Measurements from ENCODE around the gene ARHGAP10. TPM values are rescaled to one million over a fixed set of nuclear protein-coding genes. Genes with fewer than 3 reads are reported as not detected.

The ARHGAP10 gene
- total RNA-seq, 1 donor from 2014 or later, result 71.0 TPM

DNA sequence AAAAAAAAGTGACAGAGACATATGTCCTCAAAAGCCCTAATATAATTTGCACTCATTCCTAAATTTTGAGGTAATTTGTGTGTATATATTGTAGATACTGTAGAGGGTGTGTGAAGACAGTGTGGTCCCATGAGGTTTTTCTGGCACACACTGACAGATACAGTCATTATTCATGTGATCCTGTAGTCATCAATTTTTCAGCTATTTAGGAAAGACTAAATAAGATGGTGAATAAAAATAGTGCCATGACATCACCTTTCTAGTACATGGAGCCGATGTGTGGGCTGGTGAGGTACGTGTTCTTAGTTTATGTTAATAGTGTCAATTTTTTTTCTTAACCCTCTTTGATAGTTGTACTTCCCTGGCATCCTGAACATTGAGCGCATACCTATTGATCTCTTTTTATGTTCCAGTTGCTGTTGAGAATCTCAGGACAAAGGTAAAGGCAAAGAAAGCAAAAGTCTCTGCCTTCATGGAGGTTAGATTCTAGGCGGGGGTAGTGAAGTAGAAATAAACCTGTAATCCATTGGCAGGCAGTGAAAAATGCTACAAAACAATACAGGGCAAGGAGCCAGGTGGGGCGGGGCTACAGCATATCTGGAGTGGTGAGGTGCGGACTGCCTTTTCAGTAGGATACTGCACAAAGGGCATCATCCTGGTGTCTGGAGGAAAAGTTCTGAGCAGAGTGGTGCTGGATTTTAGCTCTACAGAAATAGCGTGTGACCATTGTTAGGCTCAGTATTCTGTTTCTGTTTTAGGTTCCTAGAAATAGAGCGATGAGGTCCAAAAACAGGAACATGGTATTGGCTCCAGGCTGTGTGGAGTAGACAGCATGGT is 93.8 kb downstream of the ARHGAP10 start:
- DNase-seq (ENCODE audit: low spot score), result no peak

DNA sequence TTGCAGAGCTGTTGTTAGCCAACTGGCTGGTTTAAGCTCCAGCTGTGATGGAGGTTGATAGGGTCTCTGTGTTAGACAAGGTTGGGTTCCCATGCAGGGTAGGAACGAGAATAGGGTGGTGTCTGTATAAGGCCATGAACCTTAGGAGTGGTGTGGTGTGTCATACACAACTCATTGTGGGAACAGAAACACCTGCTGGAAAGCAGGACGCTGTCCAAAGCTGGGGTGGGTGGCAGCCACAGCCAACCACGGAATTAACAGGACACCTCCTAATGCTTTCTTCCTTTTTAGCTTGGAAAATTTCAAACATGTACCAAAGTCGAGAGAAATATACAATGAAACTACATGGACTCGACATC is 94.4 kb downstream of the ARHGAP10 start:
- DNase-seq (ENCODE audit: low spot score), result no peak

DNA sequence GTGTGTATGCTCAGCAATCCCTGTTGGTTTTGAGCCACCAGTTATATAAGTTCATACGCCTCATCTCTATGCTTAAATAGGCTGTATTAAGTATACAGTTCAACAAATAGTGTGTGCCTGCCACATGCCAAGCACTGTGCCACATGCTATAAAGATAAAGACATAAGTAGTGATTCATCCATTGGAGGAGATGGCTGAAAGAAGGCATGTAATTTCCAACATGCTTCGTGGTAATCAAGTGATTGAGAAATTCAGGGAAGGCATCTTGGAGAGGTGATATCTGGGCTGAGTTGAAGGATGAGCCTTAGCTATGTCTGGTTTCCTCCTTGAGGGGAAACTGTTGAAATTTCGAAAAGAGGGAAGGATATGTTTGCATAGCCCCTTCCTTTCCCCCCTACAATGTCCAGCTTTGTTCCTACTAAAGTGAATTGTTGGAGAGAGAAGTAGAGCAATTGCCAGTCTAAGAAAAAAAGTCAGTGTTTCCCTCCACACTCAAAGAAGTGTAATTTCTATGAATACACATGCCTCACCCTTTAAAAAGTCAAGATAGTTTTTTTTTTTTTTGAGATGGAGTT is 96.5 kb downstream of the ARHGAP10 start:
- DNase-seq (ENCODE audit: low spot score), result peak; percentile 78

DNA sequence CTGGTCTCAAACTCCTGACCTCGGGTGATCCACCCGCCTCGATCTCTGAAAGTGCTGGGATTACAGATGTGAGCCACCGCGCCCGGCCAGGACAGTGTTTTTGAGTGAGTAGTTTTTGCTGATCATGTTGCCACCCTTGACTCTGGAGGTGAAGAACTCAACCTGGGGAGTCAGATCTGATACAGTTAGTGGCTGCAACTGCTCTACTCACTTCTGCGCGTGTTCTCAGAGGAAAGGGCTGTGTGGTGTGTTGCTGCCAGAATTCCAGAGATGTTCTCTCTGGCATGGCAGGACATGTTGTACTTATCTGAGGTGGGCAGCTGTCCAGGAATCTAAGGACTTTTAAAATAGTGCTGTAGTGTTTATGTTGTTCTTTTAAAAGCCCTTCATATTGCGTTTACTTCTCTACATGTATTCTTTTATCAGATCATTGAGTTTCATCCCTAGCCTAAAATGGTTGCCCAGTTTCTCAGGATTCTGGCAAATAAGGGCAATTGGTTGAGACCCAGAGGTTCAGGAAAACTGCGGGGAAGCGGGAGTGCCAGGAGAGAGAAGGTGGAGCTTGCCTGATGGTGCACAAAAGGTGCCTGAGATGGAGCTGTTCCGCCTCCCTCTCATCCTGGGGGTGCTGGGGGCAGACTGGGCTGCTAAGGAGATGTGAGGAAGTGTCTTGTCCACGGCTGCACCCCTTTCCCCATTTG is 97.7 kb downstream of the ARHGAP10 start:
- peak; percentile 84 for DNase-seq (ENCODE audit: low spot score)

DNA sequence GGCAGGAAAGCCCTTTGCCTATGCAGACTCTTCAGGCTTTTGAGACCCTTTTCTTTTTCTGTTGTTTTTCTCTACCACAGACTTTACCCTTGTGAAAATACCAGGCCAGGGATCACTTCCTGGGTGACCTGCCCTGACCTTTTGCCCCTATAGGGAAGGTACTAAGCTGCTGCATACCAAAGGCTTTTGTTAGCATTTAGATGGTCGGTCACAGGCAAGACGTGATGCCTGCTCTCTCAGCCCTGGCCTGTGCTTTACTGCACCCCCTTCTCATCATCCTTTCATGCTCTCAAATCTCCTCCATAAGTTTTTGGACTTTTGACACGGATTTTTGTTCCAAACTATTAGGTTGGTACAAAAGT is 98.2 kb downstream of the ARHGAP10 start:
- DNase-seq (ENCODE audit: low spot score), result no peak

DNA sequence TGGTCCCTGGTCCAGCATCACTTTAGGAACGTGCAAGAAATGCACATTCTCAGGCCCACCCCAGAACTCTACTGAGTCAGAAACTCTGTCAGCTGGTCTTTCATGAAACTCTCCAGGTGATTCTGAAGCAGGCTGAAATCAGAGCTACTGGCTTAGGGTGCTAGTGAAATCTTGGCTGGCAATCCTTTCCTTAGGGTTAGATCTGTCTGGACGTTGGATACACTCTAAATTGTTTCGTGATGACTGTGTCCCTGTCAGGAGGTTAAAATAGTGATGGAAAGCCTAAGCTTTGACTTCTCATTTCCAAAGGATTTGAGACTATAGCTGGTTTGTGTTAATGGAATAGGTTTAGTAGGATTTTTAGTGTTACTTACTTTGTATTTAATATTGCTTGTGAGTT is 99.1 kb downstream of the ARHGAP10 start:
- peak; percentile 87 for DNase-seq (ENCODE audit: low spot score)

DNA sequence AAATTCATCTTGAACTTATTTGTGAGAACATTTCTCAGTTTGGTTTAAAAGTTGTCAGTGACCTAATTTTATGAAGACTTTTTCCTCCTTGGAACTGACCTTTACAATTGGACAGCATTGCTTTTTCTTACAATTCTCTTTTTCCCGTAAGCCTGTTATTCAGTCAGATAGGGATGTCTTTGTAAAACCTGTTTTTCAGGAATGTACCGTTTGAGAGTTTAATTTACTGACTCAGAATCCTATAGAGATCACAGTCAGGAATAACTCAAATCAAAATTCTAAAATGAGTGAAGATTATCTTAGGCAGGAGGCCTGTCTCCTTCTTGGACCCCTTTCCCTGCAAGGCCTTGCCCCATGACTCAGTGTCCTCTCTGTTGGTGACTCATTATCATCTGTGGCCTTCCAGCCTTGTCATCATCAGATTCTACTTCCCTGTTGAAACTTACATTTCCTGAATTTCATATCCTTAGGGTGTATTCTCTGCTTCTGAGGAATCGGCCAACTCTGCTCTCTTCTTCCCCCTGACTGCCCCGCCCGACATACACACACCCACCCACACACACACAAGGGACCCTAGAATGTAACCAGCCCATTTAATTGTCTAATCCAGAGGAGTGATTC is 99.8 kb downstream of the ARHGAP10 start:
- DNase-seq (ENCODE audit: low spot score), result peak; percentile 78

DNA sequence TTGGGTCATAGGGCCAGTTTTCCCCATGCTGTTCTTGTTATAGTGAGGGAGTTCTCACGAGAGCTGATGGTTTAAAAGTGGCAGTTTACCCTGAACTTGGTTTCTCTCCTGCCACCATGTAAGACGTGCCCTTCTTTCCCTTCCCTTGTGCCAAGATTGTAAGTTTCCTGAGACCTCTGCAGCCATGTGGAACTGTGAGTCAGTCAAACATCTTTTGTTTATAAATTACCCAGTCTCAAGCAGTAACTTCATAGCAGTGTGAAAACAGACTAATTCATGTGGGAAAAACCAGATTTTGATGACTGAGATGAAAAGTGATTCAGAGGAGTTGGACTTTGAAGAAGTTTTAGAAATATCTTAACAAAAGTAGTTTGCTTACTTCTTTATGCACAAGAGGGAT is 101.4 kb downstream of the ARHGAP10 start:
- no peak for DNase-seq (ENCODE audit: low spot score)

DNA sequence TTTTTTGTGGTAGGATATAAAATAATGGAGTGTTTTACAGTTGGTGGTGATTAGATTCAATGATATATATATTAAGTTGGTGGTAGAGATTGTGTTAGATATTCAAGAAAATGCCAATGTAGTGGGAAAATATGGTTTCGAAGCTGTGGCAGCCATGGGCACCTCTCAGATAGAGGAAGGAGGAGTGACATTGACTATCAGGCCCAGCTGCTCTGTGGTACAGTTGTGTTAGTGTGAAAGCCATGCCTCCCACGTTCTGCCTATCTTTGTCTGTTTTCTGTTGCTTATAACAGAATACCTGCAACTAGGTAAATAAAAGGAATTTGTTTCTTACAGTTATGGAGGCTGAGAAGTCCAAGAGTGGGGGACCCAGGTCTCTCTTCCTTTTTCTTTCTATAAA is 101.9 kb downstream of the ARHGAP10 start:
- DNase-seq (ENCODE audit: low spot score), result no peak

DNA sequence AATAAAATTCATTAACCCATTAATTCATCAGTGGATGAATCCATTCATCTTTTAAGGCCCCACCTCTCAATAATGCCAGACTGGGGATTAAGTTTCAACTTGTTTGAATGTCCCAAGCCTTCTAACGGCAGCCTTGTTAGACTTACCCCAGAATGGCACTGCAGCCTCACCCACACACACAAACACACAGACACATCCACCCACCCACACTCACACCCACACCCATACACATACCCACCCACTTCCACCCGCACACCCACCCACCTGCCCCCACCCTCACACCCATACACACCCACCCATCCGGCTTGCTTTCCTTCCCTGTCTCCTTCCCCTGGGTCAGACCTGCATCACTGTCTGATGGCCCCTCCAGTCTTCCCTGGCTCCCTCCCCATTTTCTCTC is 102.6 kb downstream of the ARHGAP10 start:
- DNase-seq (ENCODE audit: low spot score), result no peak

DNA sequence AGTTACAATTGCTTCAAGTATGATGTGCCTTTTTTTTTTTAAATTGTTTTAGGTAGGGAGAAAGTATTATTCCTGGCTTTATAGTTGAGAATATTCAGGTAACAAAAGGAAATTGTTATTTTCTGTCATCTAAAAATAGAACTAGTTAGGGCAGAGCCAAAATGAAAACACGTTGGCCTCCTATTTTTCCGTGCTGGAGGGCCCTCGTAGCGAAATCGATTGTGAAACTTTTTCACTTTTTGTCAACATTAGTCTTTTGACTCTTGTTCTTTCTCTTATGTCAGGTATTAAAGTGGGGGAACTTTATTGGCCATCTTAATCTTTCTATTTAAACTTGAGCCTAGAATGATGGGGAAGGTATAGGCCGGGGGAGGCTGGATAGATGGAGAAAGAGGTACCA is 104.9 kb downstream of the ARHGAP10 start:
- no peak for DNase-seq (ENCODE audit: low spot score)

DNA sequence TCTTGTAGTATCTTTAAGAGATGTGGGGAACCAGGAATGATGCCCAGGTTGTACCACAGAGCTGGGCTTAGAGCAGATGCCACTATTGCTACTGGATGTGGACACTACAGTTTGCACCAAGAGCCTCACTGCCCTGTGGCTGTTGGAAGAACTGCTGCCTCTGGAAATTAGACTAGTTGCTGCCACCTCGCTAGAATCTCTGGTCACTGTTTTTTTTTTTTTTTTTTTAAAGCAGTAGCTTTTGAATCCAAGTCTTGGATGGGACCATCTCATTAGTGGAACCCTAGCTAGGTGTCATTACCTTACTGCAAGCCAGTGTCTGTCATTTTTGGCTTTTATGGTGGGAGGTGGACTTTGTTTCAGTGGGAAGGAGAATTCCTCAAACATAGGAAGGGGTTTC is 105.5 kb downstream of the ARHGAP10 start:
- DNase-seq (ENCODE audit: low spot score), result no peak

DNA sequence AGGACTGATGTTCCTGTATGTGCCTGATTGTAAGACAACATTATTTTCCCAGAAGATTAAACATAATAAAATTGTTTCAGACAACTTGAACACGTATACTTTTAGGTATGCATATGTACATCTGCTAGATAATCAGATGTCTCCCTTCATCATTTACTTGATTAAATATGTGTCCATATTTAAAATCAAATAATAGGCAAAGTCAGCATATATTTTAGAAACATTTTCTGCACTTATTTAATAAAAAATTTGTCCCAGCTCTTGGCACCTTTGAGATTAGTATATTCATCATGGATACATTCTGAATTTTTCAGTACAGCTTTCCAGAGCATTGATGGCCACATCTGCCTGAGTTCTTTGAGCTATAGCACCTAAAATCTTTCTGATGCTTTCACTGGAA is 106.0 kb downstream of the ARHGAP10 start:
- DNase-seq (ENCODE audit: low spot score), result no peak

DNA sequence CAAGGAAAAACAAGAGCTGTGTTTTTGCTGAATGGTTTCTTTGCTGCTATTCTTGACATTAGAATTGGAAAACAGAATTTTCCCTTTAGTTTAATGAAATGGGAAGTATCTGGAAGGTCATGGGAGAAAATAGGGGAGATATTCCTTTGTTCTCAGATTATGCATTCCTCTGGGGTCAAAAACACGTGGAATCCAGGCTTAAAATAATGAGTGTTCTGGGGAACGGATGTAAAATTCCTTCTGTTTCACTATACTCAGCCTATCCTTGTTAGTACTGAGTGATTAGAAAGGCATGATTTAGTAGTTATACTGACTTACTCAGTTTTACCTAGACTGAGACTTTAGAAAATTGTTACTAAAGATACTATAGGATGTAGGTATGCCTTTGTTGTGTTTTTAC is 107.3 kb downstream of the ARHGAP10 start:
- no peak for DNase-seq (ENCODE audit: low spot score)

DNA sequence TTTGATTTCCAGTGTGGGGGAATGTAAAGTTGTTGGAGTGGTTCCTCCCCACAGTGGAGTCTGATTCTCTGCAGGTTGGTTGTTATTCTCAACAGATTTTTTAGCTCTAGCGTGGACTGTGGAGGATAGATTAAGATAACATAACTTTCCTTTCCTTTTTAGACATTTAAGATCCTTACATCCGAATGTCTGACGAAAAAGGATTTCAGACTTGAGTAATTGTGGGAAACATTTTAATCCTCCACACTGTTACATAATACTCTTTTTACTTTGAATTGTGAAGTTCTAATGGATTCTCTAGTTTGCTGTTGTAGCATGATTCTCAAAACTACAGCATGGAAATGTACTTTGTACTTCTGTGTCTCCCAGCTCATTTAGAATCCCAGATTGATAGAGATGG is 107.8 kb downstream of the ARHGAP10 start:
- DNase-seq (ENCODE audit: low spot score), result peak; percentile 38

DNA sequence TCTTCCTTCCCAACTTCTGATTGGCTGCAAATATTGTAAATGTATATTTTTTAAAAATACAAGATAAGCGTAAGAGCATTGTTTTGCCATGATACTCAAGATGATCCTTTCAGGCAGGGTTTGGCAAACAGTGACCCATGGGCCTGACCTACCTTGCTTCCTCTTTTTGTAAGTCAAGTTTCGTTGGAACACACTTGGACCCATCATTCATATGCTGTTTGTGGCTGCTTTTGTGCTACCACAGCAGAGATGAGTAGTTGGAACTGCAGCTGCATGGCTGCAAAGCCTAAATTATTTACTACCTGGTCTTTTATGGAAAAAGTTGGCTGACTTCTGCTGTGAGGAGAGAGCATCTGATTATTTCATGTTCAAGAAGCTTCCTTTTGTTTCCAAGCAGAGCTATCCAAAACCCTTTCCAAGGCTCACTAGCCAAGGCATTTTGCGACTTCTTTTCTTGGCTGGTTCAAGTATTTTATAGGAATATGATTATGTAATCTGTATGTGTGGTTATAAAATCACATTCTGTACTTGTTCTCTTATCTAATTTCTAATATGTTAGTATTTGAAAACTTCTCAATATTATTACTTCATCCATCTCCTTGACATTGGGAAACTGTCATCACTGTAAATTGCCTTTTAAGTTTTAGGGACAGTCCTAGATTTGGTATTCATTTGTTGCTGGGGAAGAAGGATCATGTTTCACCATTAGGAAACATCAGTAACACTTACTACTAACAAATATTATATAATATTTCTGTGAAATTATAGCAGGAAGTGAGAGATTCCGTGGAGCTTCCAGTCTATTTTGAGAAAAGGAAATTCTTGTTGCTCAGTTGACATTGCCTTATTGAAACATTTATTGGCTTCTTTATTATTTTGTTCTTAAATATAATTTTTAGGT is 109.2 kb downstream of the ARHGAP10 start:
- DNase-seq (ENCODE audit: low spot score), result no peak

DNA sequence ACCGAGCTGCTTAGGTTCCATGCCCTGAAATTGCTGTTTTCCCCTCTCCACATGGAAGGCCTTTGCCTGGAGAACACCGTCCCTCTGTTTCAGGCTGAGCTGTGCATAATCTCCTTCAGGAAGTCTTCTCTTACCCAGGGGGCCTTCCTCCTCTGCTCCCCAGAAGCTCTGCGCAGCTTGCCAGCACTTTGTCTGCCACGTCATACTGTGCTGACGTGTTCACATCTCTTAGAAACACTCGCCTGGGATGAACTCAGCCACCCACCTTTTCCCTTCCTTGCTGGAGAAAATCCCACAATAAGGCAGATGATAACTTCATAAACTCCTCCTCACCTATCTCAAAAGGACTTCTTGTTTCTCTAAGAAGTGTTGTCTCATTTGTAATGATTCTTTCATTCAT is 110.7 kb downstream of the ARHGAP10 start:
- DNase-seq (ENCODE audit: low spot score), result no peak

DNA sequence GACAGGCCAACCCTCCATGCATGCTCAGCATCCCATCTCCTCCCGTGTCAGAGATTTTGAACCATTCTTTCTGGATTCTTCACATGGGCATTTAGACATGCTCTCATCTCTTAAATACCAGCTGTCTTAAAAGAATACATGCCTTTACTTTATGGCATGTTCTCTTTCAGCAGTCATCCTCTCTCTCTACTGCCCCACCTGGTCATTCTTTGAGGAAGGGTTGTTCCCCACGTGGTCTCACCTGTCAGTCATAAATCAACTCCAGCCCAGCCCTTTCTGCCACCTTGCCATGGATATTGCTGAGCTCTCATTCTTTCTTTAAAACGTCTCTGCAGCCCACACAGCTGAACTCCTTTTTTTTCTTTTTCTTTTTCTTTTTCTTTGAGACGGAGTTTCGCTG is 111.3 kb downstream of the ARHGAP10 start:
- no peak for DNase-seq (ENCODE audit: low spot score)

DNA sequence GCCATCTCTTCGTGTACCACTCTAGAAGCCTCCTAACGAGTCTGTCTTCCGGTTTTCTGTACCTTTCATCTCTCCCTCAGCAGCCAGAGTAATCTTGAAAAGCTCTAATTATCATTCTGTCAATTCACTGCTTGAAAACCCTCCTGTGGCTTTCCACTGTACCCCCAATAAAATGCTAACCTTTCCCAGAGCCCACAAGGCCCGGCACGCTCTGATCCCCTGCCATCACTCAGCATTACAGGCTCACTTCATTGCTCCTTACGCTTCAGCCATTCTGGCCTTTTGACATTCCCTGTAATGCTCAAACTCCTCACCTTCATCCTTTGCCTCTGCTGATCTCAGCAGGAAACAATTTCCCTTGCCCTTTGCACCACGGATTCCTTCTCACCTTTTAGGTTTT is 112.9 kb downstream of the ARHGAP10 start:
- DNase-seq (ENCODE audit: low spot score), result no peak

DNA sequence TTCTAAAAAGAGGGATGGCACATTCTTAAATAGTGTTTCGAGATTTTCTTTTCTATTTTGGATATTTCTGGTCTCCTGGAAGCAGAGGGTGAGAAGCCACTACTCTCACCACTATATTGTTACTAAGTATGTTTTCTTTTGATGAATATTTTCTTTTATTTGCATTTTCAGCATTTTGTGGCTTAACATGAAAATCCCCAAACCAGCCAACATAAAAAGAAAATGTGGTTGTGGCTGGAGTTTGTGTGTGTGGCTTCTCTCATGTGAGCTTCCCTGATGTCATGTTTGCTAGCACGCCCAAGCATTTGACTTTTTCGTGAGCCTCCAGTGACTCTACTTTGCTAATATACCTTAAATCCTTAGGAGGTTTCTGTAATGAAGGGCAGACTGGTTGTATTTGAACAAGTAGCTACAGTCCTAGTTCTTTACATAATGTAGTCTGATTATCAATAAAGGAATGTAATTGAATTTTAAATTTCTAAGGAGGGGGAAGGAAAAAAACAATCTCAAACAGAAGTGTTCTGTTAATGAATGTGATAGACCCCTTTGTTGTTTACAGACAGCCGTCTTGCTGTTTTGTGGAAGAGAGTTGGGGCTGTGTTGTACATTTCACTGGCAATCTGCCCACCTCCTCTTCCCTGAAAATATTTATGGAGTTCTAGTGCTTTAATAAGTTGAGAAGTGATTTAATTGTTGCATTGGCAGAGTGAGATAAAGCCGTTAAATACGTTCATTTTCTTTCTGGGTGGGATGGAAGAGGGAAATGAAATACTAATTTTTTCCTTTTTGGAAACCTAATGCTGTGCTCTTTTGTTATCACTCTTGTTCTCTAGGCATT is 114.6 kb downstream of the ARHGAP10 start:
- DNase-seq (ENCODE audit: low spot score), result peak; percentile 77
